Cardiac fibroblast (primary cell): ENCODE data around the gene PITPNM2.
A peak's percentile ranks its signal among the peaks of the same experiment; 100 is the strongest.

Source experiments
- DNase-seq, 2 donors: peaks; one replicate each; pipeline versions ENCODE4 v3.0.0 to v3.0.0-alpha.2; 2010; ENCODE audit warnings: low read depth in 2 of 2
- H3K4me3 ChIP-seq, 2 donors: replicated peaks in 1 of 2; 1 replicate in 1 of 2; 2 replicates in 1 of 2; pipeline ENCODE4 v1.5.1; 2011; ENCODE audit warnings: low read depth in 2 of 2, low read length in 2 of 2, mild to moderate bottlenecking in 2 of 2, moderate library complexity in 1 of 2
- CTCF ChIP-seq: IDR thresholded peaks from one replicate; pipeline ENCODE4 v1.5.1; 2011; ENCODE audit warnings: low read depth, mild to moderate bottlenecking, low read length, inconsistent platforms

The PITPNM2 gene

GRCh38 chr12:123133701-123134100 is 17.2 kb downstream of the PITPNM2 start:
- no peak overlapping the region for H3K4me3 ChIP-seq
- no peak for TF ChIP-seq CTCF
- no peak for DNase-seq

GRCh38 chr12:123132951-123133619 is 17.8 kb downstream of the PITPNM2 start:
- TF ChIP-seq CTCF = no peak
- no peak overlapping the region for H3K4me3 ChIP-seq

DNA sequence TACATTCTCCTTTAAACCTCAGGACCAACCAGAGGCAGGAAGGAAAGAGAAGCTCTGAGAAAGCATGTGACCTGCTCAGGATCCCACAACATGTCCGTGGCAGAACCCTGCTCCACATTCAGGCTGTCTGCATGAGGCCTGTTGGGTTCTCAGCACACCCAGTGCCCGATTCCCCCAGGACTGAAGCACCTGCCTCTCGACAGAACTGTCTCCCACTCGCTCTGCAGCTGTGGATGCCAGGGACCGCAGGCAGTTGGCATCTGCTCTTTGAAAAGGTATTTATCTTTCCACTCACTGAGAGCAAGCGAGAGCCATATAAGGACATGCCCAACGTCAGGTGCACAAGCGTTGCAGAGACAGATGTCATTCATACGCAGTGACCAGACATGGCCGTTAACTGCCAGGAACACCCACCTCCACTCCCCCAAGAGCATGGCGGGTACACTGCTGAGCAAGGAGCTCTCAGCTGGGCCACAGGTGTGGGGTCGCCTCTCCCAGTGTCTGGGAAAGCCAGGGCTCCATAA is 18.9 kb downstream of the PITPNM2 start:
- H3K4me3 ChIP-seq = no peak overlapping the region
- DNase-seq = no peak

More at GRCh38 chr12:123132951-123133619, 17.8 kb downstream of the PITPNM2 start:
- DNase-seq = no peak

DNA sequence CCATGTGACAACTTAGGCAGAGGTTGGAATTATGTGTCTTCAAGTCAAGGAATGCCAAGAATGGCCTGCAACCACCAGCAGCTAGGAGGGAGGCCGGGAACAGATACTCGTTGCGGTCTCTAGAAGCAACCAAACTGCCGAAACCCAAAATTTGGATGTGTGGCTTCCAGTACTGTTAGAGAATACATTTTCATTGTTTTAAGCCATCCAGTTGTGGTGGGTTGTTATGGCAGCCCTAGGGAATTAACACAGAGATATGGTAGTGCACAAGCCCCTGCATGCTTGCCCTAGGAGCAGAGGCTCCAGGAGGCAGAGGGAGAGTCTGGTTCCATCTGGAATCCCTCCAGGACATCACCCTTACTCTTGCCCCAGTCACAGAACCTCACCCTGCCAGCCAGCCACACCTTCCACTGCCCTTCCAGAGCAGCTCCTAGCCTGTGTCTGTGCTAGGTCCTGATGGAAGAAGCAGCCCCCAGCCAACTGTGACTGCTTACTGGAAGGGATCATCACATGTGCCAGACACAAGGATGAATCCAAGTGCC is 19.5 kb downstream of the PITPNM2 start:
- no peak overlapping the region for H3K4me3 ChIP-seq
- no peak for TF ChIP-seq CTCF
- peak in 1 of 2 donors; percentile 47 for DNase-seq

More for the DNA sequence above, 18.9 kb downstream of the PITPNM2 start:
- TF ChIP-seq CTCF = no peak

GRCh38 chr12:123129621-123130020 is 21.3 kb downstream of the PITPNM2 start:
- TF ChIP-seq CTCF = no peak
- H3K4me3 ChIP-seq = no peak overlapping the region
- no peak for DNase-seq

GRCh38 chr12:123127182-123127495 is 23.8 kb downstream of the PITPNM2 start:
- no peak for DNase-seq
- H3K4me3 ChIP-seq = no peak overlapping the region
- no peak for TF ChIP-seq CTCF
